Measurements from ENCODE around the gene CDC42SE1. TPM values are rescaled to one million over a fixed set of nuclear protein-coding genes. Genes with fewer than 3 reads are reported as not detected.
A peak's percentile ranks its signal among the peaks of the same experiment; 100 is the strongest.
"Not testable (repeated sequence)": the region's sequence is repeated elsewhere in the genome, so short reads cannot be mapped to it uniquely, and the experiment has no call there.

CDC42SE1 gene, protein sequence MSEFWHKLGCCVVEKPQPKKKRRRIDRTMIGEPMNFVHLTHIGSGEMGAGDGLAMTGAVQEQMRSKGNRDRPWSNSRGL
- polyA plus RNA-seq (2013, experiment 1 of 2; ENCODE audit: insufficient read length), result 57.1 TPM
- 55.8 TPM for polyA plus RNA-seq (2013, experiment 2 of 2; ENCODE audit: insufficient read length)

DNA sequence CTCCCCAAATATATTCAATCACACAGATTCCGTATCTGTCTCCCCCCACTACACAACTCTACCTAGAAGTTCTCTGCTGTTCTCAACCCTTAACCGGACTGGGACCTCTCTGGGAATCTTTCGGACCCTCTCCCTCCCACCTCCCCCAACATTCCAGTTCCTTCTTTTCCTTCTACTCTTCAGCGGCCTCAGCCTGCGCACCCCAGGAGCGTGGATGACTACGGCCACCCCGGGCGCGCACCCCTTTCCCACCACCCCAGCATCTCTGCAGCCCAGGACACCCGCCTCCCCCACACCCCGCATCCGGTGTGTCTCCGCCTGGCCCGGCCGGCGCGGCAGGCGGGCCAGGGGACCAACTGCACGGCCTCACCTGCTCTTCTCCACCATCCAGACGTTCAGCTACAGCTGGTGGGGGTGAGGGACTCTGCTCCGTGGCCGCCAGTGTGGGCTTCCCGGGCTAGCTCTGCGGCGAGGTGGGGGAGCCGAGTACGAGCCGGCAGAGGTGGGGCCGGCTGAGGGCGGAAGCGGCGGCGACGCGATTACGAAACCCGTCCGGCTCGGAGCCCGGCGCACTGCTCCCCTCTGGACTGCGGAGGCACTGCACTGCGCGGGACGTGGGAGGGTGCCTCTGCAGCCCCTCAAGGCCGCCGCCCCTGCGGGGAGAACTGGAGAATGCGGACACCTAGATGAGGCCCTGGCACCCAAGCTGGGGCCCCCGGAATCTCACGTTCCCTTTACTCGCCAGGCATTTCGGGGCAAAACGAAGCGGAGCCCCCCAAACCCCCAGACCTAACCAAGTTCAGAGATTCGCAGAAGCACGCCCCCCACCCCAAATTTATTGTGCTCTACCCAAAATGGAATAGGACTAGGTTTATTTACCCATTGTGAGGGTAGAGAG, at the start of gene CDC42SE1:
Gene CDC42SE1, minus strand, starts transcription at position 514 of the 898 bp plus-strand sequence. CDS start 3,892 bp downstream, outside the sequence.
- DNase-seq, result peak; percentile 85

DNA sequence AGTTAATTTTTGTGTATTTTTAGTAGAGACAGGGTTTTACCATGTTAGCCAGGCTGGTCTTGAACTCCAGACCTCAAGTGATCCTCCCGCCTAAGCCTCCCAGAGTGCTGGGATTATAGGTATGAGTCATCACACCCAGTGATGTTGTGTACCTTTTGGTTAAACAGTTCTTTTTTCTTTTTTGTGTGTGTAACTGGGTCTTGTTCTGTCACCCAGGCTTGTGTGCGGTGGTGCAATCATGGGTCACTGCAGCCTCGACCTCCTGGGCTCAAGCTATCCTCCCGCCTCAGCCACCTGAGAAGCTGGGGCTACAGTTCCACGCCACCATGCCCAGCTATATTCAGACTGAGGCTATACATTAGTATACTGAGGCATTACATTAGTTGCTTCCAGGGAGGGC, 48.9 kb upstream of the CDC42SE1 start:
- no peak for DNase-seq

GRCh38 chr1:151106894-151107293, 47.5 kb upstream of the CDC42SE1 start:
- DNase-seq, result peak; percentile 35

- no peak for DNase-seq
Observed at GRCh38 chr1:151104630-151105029, 45.2 kb upstream of the CDC42SE1 start.

- no peak for DNase-seq
Observed at GRCh38 chr1:151098126-151098525, 38.7 kb upstream of the CDC42SE1 start.

DNA sequence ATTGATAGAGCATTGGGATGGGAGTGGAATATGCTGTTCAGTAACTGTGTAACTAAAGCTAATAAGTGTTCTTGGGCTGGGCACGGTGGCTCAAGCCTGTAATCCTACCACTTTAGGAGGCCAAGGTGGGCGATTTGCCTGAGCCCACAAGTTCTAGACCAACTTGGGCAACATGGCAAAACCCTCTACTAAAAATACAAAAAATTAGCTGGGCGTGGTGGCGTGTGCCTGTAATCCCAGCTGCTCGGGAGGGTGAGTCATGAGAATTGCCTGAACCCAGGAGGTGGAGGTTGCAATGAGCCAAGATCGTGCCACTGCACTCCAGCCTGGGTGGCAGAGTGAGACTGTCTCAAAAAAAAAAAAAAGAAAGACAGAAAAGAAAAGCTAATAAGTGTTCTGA, 38.0 kb upstream of the CDC42SE1 start:
- not testable (repeated sequence) for DNase-seq

GRCh38 chr1:151085953-151086559, 26.6 kb upstream of the CDC42SE1 start:
- no peak for DNase-seq

GRCh38 chr1:151072224-151072623, 12.8 kb upstream of the CDC42SE1 start:
- no peak for DNase-seq

GRCh38 chr1:151070474-151071276, 11.3 kb upstream of the CDC42SE1 start, which contains the start of gene GABPB2:
Gene GABPB2 (plus strand): TSS chr1:151070761. CDS start chr1:151088190, 17,429 bp downstream.
- peak; percentile 97 for DNase-seq

- DNase-seq, result no peak
Observed at GRCh38 chr1:151069103-151069486, 9.7 kb upstream of the CDC42SE1 start.

- no peak for DNase-seq
Observed at GRCh38 chr1:151067185-151067584, 7.8 kb upstream of the CDC42SE1 start.

DNA sequence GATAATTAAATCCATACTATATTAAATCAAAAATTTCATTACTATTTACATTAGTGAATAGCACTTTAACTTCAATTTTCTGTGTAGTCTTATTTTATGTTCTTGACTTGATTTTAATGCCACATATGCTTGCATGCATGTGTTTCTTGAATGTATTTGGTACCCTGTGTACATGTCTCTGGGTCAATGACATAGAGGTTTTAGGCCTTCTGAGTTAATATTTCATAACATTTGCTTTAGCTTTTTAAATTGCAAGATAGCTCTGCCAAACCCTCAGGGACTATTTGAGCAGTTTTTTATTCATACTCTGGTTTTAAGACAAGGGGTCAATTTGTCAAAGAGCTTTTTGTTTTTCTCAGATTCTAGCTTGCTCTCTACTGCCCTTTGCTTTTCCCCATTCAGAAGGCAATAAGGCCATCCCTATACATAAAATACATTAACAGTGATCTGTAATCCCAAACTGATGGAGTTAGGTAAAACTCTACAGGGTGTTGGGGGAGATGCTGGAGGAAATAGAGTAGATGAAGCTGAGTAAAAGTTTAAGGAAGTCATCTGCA, 5.7 kb upstream of the CDC42SE1 start:
- DNase-seq, result no peak

- peak; percentile 82 for DNase-seq
Observed at GRCh38 chr1:151062741-151063371, 3.4 kb upstream of the CDC42SE1 start.

DNA sequence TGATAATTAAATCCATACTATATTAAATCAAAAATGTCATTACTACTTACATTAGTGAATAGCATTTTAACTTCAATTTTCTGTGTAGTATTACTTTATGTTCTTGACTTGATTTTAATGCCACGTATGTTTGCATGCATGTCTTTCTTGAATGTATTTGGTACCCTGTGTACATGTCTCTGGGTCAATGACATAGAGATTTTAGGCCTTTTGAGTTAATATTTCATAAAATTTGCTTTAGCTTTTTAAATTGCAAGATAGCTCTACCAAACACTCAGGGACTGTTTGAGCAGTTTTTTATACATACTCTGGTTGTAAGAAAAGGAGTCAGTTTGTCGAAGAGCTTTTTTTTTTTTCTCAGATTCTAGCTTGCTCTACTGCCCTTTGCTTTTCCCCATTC, 2.3 kb upstream of the CDC42SE1 start:
- DNase-seq, result no peak

DNA sequence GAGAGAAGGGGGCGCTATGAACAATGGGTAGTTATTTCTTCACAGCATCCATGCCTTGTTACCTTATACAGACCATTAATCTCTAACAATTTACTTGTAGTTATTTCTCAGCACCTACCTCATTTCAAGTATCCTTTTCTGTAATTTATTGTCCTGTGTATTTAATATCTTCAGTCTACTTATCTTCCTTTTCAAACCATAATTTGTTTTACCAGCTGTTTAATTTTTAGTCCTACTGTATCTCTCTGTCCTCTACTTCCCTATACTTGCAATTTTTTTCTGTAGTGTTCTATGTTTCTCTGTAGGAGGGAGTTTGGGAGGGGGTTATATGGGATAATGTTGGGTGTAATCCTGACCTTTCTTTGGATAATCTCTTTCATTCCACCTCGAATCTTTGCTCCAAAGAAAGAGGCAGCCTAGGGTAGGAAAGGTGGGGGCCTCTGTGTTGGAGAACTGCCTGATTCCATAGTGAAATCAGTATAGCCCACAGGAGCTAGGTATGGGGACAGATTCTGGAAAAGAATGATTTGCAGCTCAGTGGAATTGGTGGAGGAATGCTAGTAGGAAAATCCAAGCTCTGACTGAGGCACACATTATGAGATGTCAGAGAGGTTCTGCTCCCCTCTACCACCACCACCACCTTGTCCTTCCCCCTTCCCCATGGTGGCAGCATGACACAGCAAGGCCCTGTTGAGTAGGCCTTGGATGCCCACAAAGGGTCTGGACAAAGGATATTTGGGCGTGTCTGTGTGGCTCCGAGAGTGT, 1.4 kb upstream of the CDC42SE1 start:
- DNase-seq, result no peak

- DNase-seq, result peak; percentile 84
Observed at GRCh38 chr1:151060007-151060656, 710 bp upstream of the CDC42SE1 start, which contains the start of gene MLLT11. Gene MLLT11 (plus strand): TSS chr1:151060397. CDS start chr1:151067225, 6,828 bp downstream.

DNA sequence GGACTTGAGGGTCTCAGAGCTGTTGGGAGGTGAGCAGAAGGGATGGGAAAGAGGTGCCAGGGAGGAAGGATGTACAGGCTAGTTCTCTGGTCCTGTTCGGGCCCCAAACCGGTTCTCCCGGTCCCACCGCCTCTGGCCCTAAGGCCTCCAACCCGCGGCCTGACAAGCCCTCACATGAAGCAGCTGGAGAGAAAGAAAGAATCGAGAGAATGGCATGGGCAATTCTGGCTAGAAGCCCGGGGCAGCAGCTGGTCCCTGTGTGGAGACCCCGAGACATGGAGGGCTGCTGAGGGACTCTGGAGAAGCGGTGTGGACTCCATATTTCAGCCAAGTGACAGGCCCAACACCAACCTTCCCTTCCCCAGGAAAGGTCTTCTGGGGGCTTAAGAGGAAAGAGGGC, 730 bp downstream of the CDC42SE1 start:
- DNase-seq, result no peak

- no peak for DNase-seq
Observed at GRCh38 chr1:151056149-151056548, 3.3 kb downstream of the CDC42SE1 start.

GRCh38 chr1:151055581-151055980, 3.8 kb downstream of the CDC42SE1 start:
- DNase-seq, result no peak

DNA sequence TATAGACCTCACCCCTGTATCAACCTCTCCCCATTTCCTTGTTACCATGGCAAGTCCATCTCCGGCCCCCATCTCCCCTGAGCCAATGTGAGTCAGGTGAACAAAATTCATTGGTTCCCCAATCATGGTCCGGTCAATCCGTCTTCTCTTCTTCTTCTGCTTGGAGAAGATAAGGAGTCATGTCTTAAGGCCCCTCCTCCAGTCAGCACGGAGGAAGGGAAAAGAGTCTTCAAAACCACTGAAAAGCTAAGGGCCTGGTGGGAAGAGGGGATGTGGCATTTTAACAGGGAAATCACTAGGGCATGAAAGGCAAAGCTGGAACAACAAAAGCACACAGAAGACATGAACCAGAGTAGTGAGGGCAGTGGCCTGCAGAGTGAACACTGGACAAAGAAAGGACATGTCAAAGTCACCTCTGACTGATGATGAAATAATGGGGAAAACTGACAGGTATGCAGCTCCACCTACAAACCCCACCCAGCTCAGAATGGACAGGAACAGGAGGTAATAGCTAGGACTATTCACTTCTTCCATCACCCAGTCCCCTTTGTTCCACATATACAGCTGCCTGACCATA, 4.4 kb downstream of the CDC42SE1 start:
- no peak for DNase-seq
